HG02840 (cell line): Measurements from ENCODE around the gene PDE4D.
"Not testable (repeated sequence)": the region's sequence is repeated elsewhere in the genome, so short reads cannot be mapped to it uniquely, and the experiment has no call there.

Experiments used
- ATAC-seq: cut with Tn5 transposase; IDR thresholded peaks from one replicate; pipeline ENCODE4 v1.9.1; 2021; ENCODE audit warnings: mild to moderate bottlenecking, moderate library complexity, moderate number of reproducible peaks; ENCODE audit not compliant: unreplicated experiment, low FRiP score

PDE4D gene

DNA sequence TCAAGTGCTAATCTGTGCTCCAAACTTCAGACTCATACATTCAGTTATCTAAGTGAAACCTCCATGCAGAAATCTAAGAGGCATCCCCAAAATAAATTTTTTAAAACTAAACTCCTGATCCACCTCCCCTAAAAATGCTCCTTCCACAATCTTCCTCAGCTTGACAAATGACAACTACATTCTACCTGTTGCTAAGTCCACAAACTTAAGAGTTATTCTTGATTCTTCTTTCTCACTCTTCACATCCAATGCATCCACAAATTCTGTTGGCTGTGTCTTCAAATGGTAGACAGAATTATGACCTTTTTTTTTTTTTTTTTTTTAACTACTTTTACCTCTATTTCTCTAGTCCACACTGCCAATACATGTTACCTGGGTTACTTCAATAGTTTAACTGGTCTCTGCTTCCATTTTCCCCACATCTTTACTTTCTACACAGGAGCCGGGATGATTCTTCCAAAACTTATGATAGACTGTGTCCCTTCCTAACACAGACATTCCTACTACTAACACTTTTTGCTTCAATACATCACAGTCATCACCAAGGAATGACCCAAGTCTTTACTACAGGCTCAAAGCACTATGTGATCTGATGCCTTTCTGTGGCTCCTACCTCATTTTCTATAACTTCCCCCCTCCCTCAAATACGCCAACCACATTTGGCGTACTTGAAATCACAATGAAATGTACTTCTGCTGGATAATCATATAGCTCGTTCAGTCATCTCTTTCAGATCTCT lies 143.6 kb downstream of the PDE4D start:
- no peak for ATAC-seq

DNA sequence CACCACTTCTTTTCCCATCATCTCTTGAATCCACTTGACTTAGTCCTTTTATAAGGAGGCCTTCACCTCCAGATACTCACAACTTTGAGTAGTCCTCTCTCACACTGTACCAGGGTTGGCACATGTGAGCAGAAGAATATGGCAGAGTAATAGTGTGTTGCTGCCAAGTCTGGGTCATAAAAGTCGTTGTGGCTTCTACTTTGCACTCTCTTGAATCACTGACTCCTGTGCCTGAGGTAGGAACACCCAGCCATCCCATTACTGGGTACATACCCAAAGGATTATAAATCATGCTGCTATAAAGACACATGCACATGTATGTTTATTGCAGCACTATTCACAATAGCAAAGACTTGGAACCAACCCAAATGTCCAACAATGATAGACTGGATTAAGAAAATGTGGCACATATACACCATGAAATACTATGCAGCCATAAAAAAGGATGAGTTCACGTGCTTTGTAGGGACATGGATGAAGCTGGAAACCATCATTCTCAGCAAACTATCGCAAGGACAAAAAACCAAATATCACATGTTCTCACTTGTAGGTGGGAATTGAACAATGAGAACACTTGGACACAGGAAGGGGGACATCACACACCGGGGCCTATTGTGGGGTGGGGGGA lies 145.4 kb downstream of the PDE4D start:
- ATAC-seq: not testable (repeated sequence)

DNA sequence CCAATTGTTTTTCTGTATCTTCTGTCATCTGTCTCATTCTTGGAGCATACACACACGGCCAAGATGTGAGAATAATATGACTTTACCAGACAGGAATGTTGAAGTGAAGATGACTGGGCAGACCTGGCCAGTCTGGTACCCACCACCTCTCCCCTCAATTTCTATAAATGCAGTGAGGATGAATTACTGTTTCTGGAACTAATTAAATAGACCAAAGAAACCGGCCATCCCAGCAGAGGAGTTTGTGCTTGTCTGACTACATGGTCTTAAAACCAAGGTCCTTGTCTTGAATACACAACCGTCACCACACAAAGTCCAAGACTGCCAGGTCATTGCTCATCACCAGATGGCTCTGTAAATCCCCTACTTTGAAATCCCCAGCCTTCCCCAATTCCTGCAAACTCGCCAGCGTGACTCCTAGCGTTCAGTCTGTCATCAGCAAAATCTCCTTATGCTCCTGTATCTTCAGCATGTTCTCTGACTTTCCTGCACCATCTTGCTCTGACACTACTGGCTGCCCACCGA lies 147.2 kb downstream of the PDE4D start:
- ATAC-seq: no peak

DNA sequence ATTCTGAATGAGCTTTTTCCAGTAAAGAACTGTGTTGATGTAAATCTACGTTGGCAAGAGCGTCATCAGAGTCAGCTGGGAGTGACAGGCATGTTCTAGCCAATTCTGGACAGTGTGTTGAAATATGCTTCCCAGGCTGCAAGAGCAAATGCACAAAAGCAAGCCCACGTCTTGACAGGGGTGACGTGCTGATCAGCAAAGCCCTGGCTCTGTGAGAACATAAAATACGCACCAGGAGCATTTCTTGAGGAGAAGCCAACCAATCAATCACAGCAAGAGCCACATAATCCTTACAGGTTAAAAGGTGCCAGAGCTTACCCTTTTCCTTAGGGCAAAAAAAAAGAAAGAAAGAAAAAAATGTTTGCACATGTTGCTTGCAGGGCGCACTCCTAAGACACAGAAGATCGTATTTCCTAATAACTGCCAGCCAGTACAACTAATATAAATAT lies 148.1 kb downstream of the PDE4D start:
- ATAC-seq: no peak

DNA sequence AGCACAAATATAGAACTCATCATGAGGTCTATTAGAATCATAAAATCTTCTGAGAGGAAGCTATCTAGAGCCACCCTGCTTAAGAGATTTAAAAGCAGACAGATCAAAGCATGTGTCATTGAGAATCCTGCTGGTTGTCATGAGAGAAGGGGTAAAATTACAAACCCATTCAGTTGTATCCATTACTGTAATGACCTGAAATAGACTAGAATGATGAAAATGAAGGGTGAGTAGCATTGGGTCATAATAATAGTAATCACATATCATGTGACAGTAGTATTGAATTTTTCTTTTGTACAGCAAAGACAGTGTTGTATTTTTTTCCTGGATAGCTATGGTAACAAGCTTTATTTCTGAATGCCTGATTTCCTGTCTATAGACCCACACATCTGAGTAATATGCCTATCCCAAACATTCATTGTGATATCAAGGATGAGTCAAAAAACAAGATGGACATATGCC lies 149.0 kb downstream of the PDE4D start:
- ATAC-seq: no peak

DNA sequence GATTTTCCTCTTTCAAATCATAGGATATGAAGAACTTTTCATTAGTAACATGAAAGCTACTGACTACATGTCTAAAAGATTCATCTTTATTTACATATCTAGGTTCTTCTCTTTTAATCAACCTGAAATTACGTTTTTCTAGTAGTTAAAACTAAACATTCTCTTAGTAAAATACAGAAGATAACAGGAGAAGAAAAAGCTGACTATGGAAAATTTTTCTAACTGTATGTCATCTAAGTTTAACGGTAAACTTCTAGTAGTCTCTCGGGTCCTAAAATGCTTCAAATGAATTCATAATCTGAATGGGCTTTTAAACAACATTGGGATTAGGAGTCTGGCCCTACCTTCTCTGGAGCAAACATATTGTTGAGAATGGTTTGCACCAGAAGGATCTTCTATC lies 151.9 kb downstream of the PDE4D start:
- ATAC-seq: no peak

DNA sequence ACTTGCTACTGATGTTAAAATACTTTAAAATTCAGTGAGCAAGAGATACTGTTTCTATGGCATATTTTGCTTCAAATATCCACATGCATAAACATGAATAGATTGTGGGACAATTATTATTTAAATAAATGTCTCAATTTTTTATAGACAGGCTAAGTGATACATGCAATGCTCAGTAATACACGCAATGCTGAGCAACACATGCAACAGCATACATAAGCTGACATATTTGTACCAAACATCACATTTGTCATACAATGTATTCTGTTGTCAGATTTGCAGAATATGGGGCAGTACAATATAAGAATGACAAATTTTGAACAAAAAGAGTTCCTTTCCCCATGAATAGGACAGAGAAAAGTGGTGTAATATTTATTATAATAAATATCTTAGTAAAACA lies 155.5 kb downstream of the PDE4D start:
- ATAC-seq: no peak

DNA sequence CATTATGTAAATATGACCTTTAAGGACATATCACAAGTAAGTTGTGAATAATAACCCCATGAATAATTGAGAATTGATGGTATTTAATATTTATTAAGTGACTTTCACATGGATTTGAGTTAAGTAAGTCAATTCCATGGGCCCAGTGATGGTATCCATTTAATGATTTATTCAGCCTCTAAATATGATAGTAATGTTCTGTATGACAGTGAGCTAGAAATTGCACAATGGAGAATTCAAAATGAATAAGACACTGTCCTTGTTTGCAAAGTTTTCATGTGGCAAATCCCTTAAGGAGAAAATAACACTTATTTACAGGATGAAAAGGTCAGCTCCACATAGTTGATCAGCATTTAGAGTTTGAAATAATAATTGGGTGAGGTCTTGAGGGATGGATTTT lies 160.7 kb downstream of the PDE4D start:
- ATAC-seq: no peak

DNA sequence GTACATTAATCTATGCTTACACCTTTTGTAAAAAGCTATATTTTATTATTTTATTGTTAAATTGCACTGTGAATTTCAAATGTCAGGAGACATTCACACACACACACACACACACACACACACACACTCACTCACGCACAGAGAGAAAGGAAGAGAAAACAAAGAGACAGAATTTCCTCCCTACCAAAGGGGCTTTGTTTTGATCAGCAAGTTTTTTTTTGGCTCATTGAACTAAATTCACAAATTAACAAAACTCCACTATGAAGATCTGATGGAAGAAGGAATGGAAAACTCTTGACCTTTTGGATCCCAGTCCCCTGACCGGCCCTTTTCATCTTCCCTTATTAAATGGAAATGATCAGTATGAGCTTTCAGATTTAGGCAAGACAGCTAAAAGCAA lies 161.2 kb downstream of the PDE4D start:
- no peak for ATAC-seq

DNA sequence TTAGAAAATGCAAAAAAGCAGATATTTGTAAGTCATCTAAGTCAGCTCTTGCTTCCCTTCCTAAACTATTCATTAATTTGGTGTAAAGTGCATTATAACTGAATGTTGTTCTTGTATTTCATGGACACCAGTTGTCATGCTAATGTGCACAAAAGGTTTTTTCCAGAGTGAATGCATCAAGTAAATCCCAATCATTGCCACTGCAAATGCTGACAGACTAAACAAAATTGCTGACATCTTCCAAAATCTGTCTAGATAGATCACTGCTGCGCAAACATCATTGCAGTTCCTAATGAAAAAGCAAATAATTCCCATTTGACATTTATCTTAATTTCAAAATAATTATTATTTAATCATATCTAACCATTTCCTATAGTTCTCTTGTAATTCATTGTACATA lies 161.7 kb downstream of the PDE4D start:
- no peak for ATAC-seq

DNA sequence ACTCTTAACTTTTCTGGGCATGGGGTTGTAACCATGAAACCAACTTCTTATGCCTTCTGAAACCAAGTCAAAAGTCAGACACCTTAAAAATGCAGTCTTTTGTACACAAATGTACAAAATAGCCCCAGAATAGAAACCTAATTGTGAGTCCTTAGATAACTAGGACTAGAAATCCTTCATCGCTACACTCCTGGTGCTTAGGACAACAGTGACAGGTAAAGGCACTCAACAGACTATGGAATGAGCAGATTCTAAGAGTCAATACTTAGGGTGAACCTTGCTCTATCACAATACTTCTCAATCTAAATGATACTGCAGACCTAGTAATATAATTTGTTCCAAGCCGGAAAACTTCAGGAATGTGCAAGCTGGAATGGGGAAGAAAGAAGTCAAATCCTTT lies 163.7 kb downstream of the PDE4D start:
- ATAC-seq: no peak

DNA sequence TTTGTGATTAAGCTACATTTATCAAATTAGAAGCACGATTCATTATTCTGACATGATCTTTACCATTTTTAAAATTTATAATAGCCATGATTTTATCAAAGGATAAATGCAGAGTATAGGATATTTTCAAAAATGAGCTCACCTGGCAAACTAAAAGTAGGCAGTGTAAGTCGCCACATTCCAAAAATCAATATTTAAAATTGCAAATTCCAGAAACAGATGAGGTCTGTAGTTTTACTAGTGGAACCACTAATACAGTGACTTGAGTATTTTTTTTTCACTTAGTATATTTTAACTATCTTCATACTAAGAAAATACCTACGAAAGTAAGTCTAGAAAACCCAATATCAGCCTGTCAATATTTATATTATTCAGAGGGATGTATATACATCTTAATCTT lies 164.2 kb downstream of the PDE4D start:
- no peak for ATAC-seq

DNA sequence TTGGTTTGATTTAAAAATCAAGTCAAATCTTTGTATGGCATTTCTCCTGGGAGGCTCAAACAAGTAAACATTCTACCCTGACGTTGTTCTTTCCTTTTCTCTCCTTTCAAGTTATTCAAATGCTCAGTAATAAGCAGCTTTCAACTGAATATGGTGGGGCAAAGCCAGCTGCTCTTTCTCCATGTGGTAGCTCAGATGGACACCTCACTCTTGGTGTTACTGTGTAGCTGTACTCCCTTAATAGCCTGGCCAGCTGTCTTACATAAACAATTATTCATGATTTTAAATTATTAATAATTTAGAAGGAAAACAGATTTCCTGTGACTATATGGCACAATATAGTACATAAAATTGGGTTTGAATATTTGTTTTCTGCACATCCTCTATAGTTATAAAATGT lies 165.2 kb downstream of the PDE4D start:
- no peak for ATAC-seq

DNA sequence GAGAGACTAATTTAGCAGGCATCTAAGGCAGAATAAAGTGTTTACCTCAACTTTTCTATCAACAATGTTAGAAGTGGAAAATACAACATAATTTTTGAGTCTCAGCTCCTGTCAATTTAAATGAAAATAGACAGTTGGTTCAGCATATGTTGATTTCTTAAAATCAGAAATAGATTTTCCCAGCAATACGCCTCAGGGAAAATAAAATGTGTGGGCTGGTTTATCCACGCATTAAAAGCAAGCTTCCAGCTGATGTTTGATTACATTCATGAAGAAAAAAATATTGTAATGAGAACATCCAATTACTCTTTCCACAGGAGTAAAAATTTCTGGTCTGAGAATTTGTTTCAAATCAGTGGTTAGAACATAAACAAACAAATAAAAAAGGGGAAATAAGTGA lies 166.3 kb downstream of the PDE4D start:
- no peak for ATAC-seq

DNA sequence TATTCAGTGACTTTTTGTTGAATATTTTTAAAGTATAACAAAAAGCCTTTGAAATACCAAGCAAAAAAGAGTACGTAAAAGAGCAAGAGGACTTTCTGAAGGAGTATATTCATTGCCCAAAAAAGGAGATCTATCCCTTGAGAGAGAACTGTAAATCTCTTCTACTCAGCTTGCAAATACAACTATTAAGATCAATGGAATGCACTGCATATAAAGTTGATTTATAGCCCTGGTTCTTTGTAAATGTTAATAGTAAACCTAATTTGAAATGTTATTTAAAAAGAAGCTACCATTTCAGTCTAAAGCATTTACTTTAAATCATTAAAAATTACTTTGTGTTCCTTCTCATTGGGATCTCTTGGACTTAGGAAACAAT lies 168.1 kb downstream of the PDE4D start:
- ATAC-seq: no peak

DNA sequence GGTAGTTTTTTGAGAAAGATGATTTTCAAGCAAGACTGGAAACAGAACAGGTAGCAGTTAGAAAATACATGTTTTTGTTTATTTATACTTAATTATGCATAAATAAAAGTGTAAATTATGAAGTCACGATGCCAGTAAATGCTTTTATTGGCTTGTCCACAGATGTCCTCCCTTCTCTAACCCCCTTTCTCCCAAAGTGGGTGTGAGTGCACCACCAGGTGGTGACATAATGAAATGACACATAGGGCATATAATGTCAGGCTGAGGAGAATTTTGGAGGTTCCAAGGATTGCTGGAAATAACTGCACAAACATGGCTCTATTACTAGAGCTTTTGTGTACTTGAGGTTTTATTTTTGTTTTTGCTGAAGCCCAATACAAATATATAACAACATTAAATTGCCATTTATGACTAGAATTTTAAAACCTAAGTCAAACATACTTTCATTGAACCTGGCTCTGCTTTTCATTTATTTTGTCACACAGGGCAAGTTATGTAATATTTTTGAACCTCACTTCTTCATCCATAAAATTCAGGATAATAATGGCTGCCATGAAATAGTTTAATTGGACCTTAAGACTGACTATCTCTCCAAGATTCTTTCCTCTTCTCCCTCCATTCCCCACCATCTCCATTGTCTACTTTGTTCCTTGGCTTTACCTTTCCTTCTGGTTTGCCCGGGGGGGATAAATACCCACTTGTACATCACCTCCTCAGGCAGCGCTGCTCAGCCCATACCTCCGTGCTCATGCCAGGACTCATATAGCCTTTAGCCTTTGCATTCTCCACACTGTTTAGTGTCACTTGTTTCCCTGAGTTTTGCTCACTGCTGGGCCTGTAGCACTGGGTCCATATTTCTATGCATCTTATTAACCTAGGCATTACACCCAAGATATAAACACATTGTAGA lies 168.8 kb downstream of the PDE4D start:
- ATAC-seq: no peak

DNA sequence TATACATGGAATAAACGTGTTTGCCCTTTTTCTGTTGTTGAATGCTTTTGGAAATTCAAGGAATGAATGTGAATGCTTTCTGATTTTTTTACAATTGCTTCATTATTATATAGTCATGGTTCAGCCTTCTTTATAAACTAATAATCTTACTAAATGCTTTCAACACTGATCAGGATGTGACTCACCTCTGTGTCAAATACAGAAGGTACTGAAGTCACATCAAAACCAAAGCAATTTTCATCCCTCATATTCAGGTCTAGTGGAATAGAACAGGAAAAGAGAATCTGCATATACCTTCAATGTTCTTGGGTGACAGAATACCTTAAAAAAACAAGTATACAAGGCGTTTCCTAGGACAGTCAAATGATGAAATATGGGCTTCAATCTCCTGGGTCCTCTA lies 170.7 kb downstream of the PDE4D start:
- ATAC-seq: no peak

DNA sequence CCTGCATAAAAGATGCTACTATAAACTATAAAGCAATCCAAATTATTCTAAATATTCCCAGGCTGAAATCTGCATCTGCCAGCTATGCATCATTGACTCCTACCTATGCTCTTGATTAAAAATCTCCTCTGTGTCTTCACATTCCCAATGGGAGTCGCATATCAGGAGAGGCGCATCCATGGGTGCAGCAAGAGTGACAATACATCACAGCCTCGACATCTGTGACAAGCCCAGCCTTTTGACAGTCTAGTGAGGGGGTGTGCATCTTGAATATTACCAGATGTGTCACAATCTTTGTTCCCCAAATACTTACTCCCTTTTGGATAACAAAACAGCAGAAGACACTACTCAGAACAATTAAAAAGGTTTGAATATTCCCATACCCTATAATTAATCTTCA lies 171.8 kb downstream of the PDE4D start:
- ATAC-seq: no peak

DNA sequence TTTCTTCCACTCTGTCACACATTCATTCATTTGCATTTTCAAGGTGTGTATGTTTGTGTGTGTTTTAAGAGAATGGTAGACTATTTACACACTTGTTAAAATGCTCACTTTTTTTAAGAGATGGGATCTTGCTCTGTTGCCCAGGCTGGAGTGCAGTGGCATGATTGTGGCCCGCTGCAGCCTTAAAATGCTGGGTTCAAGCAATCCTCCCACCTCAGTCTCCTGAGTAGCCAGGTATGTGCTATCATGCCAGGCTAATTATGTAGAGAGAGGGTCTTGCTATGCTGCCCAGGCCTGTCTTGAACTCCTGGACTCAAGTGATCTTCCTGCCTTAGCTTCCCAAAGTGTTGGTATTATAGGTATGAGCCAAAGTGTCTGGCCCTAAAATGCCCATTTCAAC lies 173.5 kb downstream of the PDE4D start:
- no peak for ATAC-seq

DNA sequence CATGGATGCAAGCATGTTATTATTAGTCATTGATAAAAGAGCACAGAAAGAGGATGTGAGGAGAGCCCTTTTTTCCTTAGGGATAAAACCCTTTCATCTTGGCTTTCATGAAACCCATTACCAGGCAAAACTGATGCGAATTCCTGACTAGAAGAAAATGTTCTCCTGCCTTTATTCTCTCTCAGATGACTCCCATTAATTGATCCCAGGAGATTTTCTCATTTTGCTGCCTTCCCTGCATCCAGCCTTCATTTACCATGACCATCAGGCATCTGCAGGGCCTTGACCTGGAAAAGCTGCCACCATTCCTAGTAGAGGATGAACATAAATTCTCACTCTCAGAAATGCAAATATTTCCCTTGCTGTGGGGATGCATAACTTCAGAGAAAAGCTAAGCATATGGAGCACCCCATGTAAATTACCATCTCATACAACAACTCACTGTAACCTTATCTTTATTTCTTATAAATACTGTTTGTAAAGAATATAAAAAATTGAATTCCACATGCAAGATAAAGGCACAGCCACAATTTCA lies 176.5 kb downstream of the PDE4D start:
- no peak for ATAC-seq

DNA sequence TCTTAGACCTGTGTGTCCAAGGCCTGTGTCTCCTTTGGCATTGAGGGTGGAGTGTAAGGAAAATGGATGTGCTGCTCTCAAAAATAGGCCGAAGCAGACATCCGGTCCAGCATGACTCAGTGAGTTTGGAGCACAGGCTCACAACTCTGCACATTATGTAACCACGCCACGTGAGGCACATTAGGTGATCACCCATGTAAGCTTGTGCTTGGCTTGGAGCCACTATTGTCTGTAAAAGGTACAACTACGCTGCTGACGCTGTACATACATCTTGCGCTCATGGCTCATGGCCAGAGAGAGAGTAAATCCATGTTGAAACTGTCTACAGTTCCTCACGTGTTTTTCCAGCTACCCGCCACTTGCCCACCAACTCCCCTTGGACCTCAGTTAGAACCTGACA lies 177.5 kb downstream of the PDE4D start:
- ATAC-seq: no peak
